LNCaP clone FGC (cell line): ENCODE results near the gene PPP3CA.

ENCODE experiments used
- DNase-seq: peaks from one replicate; pipeline ENCODE4 v3.0.0-alpha.2; 2011; ENCODE audit warnings: low read depth
- H3K4me3 ChIP-seq: 2 replicates; pipeline ENCODE4 v1.5.1; 2011; ENCODE audit warnings: mild to moderate bottlenecking, low read depth, low read length, control low read depth
- TF ChIP-seq, protein P1 (sequence below): IDR thresholded peaks from 2 replicates; pipeline ENCODE4 v1.5.1; 2012; ENCODE audit warnings: mild to moderate bottlenecking; ENCODE audit not compliant: control insufficient read depth, insufficient read depth; ENCODE audit errors: extremely low read depth

PPP3CA gene

DNA sequence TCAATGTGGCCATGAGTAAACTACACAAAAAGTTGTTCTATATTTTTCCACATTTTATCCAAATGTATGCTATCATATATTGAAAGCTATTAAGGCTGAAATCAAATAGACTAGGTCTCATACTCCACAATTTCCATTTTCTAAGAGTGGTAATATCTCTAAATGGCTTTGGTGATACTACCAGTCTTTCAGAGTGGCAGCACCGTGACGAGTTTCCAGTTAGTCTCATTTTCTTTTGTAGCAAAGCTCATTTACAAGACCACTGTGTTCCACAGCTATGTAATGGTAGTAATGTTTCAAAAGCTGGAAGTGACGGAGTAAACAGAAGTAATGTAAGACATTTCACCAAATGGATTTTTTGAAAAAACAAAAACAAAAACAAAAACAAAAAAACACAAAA lies 228.2 kb downstream of the PPP3CA start:
- no peak overlapping the region for H3K4me3 ChIP-seq
- DNase-seq: no peak
- TF ChIP-seq, protein P1, sequence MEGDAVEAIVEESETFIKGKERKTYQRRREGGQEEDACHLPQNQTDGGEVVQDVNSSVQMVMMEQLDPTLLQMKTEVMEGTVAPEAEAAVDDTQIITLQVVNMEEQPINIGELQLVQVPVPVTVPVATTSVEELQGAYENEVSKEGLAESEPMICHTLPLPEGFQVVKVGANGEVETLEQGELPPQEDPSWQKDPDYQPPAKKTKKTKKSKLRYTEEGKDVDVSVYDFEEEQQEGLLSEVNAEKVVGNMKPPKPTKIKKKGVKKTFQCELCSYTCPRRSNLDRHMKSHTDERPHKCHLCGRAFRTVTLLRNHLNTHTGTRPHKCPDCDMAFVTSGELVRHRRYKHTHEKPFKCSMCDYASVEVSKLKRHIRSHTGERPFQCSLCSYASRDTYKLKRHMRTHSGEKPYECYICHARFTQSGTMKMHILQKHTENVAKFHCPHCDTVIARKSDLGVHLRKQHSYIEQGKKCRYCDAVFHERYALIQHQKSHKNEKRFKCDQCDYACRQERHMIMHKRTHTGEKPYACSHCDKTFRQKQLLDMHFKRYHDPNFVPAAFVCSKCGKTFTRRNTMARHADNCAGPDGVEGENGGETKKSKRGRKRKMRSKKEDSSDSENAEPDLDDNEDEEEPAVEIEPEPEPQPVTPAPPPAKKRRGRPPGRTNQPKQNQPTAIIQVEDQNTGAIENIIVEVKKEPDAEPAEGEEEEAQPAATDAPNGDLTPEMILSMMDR: no peak

DNA sequence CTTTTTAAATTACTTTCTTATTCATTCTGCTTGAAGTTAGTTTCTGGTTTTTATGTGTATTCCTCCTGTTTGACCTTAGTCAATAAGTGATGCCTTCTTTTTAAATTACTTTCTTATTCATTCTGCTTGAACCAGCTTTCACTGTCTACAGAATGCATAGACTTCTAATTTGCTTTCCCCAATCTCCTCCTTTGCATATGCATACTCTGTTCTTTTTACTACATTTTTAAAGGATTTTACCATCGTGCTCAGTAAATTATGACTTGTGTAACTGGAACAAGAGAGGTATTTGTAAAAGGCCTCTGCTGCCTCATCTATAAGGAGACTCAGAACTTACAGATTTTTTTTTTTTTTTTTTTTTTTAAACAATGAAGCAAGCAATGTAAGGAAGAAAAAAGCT lies 228.7 kb downstream of the PPP3CA start:
- no peak for DNase-seq
- TF ChIP-seq, protein P1: no peak
- H3K4me3 ChIP-seq: no peak overlapping the region

DNA sequence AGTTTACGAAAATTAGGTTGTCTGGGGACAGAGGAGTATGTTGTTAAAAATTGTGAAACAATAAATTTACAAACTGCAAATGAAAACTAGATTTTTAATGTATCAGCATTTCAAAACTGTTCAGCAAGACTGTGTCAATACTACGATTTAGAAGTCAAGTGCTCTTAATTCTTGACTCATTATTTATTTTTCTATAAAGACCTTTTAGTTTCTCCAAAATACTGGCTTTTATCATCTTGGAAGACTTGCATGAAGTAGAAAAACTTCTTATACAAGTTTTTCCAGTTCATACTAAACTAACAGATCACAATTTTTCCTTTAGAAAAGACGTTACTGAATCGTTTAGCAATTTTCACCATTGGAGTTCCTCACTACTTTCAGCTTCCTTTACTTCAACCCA lies 231.4 kb downstream of the PPP3CA start:
- no peak overlapping the region; the same call in 1 of the 2 replicates for H3K4me3 ChIP-seq
- TF ChIP-seq, protein P1: no peak
- DNase-seq: no peak

DNA sequence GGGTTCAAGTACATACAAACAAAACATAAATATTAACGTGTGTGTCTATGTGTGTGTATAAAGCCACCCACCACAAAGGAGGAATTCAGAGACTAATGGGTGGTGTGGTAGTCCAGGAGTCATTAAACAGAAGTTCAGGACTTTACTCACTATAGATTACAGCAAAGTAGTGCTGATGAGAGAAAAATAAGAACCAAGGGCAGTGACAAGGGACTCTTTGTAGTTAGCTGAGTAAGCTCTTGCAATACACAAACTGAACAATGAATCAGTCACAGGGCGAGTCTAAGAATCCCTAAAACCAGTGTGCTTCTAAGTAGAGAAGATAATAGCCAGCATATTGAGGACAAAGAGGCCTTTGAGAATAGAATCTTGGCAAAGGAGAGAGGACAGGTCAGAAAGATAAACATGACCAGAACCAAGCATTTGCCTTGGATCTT lies 232.4 kb downstream of the PPP3CA start:
- TF ChIP-seq, protein P1: no peak
- H3K4me3 ChIP-seq: no peak overlapping the region
- DNase-seq: no peak

DNA sequence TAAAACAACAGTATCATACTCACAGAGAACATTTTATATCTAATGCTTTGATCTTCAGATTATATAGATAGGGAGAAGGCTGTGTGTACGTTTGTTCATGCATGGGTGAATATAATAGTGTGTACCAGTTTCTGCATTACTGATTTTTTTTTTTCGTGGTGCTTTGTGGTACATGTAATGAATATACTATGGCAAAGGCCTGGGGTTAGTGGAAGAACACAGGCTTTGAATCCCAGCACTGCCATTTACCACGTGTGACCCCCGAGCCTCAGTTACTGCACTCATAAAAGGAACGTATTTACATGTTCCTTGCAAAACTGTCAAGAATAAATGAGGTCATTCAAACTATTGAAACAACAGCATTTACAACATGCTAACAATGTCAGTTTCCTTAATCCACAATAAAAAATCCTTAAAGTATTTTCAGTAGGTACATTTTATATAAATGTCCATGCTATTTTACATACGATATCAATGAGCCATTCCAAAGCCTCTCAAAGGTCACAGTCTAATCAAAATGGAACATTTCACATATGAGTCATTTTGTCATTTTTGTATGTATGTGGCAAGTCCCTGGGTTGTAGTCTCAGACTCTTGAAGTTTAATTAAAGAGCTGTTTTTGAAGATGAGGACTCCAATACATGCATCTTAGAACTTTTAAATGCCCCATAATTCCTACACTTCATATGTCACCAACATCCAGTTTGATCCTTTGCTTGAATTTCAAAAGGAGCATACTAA lies 242.8 kb downstream of the PPP3CA start:
- TF ChIP-seq, protein P1: no peak
- no peak overlapping the region for H3K4me3 ChIP-seq
- no peak for DNase-seq

DNA sequence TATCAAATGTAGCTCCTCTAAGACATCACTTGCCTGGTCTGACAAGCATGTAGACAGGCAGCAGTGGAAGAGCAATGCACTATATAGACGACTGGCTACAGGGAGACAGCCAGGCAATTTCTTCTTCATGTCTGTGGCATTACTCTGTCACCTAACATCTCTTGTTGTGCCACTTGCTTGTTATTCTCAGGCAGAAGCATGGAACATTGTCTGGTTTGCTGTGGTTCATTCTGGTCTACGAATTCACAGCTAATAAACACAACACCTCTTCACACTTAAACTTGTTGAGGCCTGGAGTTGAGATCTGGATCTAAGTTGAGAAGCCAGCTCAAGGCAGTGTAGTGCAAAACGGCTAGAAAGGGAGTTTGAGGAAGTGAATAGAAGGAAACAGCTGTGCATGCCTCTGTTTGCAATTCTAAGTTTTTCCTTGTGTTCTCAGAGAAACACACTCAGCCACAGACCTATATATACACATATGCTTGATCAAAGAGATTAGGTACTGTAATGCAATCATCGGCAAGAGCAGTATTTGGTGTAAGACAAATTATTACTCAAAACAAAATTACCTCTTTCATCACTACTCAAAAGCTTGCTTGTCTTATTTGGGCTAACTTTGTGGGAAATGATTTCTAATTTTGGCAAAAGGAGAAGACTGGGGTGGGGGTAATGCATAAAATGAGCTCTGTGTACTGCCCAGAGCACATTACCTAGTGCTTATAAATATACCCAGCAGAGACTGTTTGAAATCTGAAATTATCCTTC lies 243.8 kb downstream of the PPP3CA start:
- no peak overlapping the region for H3K4me3 ChIP-seq
- peak; percentile 48 for DNase-seq
- TF ChIP-seq, protein P1: no peak
